Transverse colon (tissue), 4 donors: Measurements from ENCODE around the gene HOXB5.

Experiments used
- CTCF ChIP-seq, 5 experiments: fragments of 200-600 bp in 3 of 5; fragments of 450-650 bp in 2 of 5; sonication (generic) in 3 of 5; IDR thresholded peaks; 1 replicate in 2 of 5; 2 replicates in 3 of 5; pipeline ENCODE4 v1.5.1; 2016 to 2017; ENCODE audit warnings: antibody characterized with exemption in 5 of 5, inconsistent platforms in 3 of 5, mild to moderate bottlenecking in 2 of 5, moderate library complexity in 1 of 5
- EP300 ChIP-seq: sonication (generic); formaldehyde crosslinking; IDR thresholded peaks from one replicate; pipeline ENCODE4 v1.6.1; 2017; ENCODE audit warnings: antibody characterized with exemption, low read depth
- POLR2AphosphoS5 ChIP-seq, 3 donors: sonication (generic); formaldehyde crosslinking; IDR thresholded peaks; one replicate each; pipeline ENCODE4 v1.6.1; 2016; ENCODE audit warnings: antibody characterized with exemption in 3 of 3

GRCh38 chr17:48620461-48621139, 27.0 kb upstream of the HOXB5 start:
- no peak for TF ChIP-seq CTCF (IDR thresholded peaks at IDR 0.05)
- no peak for TF ChIP-seq EP300
- TF ChIP-seq POLR2AphosphoS5 (IDR thresholded peaks at IDR 0.05), result no peak
